A549 (cell line): ENCODE measurements around the gene ATN1. TPM values are rescaled to one million over a fixed set of nuclear protein-coding genes. Genes with fewer than 3 reads are reported as not detected.

Source experiments
- ATAC-seq, 2 experiments: fragments of 200-7000 bp in 1 of 2; fragments of >200 bp in 1 of 2; cut with Nextera tagmentation in 1 of 2; cut with Tn5 transposase in 1 of 2; 3 replicates each; pipeline versions ENCODE4 v1.8.0 to v1.9.1; 2018 to 2020; ENCODE audit warnings: mild to moderate bottlenecking in 1 of 2, moderate library complexity in 1 of 2
- CTCF ChIA-PET: fragments of 300-600 bp; sonication (Branson Sonifier 250); formaldehyde crosslinking; extraction: SDS; loops from one replicate; lab custom pipeline; 2021; ENCODE audit warnings: antibody characterized with exemption, inconsistent platforms; lab: Yijun Ruan, JAX
- POLR2A ChIA-PET: fragments of 350-600 bp; formaldehyde crosslinking; extraction: SDS; loops from one replicate; lab custom pipeline; 2021; ENCODE audit warnings: antibody characterized with exemption, inconsistent platforms; lab: Yijun Ruan, JAX
- DNase-seq, 2 experiments: peaks; one replicate each; pipeline versions ENCODE4 v3.0.0 to v3.0.0-alpha.2; 2011 to 2016; ENCODE audit warnings: low read depth in 1 of 2, low spot score in 1 of 2
- FAIRE-seq: peaks from 2 replicates; lab custom pipeline; 2011; peaks lifted over from hg19 to GRCh38; lab: Jason Lieb, UNC
- H3K27ac ChIP-seq, 2 experiments: fragments of >200 bp; sonication (Bioruptor Twin); formaldehyde crosslinking; 3 replicates each; pipeline ENCODE4 v1.5.1; 2016 to 2017
- H3K4me1 ChIP-seq: fragments of >200 bp; sonication (Bioruptor Twin); formaldehyde crosslinking; 3 replicates; pipeline ENCODE4 v1.6.1; 2016
- H3K4me2 ChIP-seq: fragments of >200 bp; sonication (Bioruptor Twin); formaldehyde crosslinking; 3 replicates; pipeline ENCODE4 v1.6.1; 2016
- H3K4me3 ChIP-seq: fragments of >200 bp; sonication (Bioruptor Twin); formaldehyde crosslinking; 3 replicates; pipeline ENCODE4 v1.5.1; 2016
- H3K9me3 ChIP-seq: fragments of >200 bp; sonication (Bioruptor Twin); formaldehyde crosslinking; 3 replicates; pipeline ENCODE4 v1.6.1; 2016
- ATOH8 ChIP-seq: fragments of 250-450 bp; sonication (Bioruptor Pico); IDR thresholded peaks from 2 replicates; pipeline ENCODE4 v1.5.0; 2020; ENCODE audit warnings: low read depth, mild to moderate bottlenecking, moderate library complexity
- BCL3 ChIP-seq: fragments of >200 bp; sonication (Bioruptor Twin); formaldehyde crosslinking; IDR thresholded peaks from 3 replicates; pipeline ENCODE4 v1.6.1; 2016
- CEBPB ChIP-seq, 2 experiments: fragments of >200 bp in 1 of 2; sonication (Bioruptor Twin) in 1 of 2; formaldehyde crosslinking in 1 of 2; IDR thresholded peaks; 2 replicates each; pipeline ENCODE4 v1.6.1; 2012 to 2016
- CHD2 ChIP-seq: fragments of 150-350 bp; IDR thresholded peaks from 2 replicates; pipeline ENCODE4 v1.6.1; 2014; ENCODE audit warnings: low read length; ENCODE audit not compliant: partially characterized antibody
- CHD4 ChIP-seq: fragments of 200-600 bp; sonication (generic); IDR thresholded peaks from 2 replicates; pipeline ENCODE4 v1.6.1; 2016; ENCODE audit warnings: antibody characterized with exemption, mild to moderate bottlenecking, borderline replicate concordance
- CTCF ChIP-seq: fragments of >200 bp; sonication (Bioruptor Twin); formaldehyde crosslinking; IDR thresholded peaks from 3 replicates; pipeline ENCODE4 v1.5.1; 2016
- ESRRA ChIP-seq: fragments of 150-350 bp; IDR thresholded peaks from 2 replicates; pipeline ENCODE4 v1.6.1; 2014; ENCODE audit warnings: mild to moderate bottlenecking, low read length, borderline replicate concordance
- FOSB ChIP-seq: fragments of 250-450 bp; sonication (Bioruptor Pico); IDR thresholded peaks from 2 replicates; pipeline ENCODE4 v1.5.0; 2020; ENCODE audit warnings: mild to moderate bottlenecking, moderate library complexity
- FOXS1 ChIP-seq: fragments of 250-450 bp; sonication (Bioruptor Pico); IDR thresholded peaks from 2 replicates; pipeline ENCODE4 v1.5.0; 2020; ENCODE audit warnings: mild to moderate bottlenecking, moderate library complexity
- HES2 ChIP-seq: fragments of >200 bp; sonication (Bioruptor Twin); formaldehyde crosslinking; IDR thresholded peaks from 2 replicates; pipeline ENCODE4 v1.6.1; 2016
- HMGXB4 ChIP-seq: fragments of 250-450 bp; sonication (Bioruptor Pico); IDR thresholded peaks from 2 replicates; pipeline ENCODE4 v1.5.0; 2021; ENCODE audit warnings: mild to moderate bottlenecking, moderate library complexity, borderline replicate concordance
- HOXA7 ChIP-seq: fragments of 250-450 bp; sonication (Bioruptor Pico); IDR thresholded peaks from 2 replicates; pipeline ENCODE4 v1.5.0; 2020; ENCODE audit warnings: mild to moderate bottlenecking, moderate library complexity
- JUNB ChIP-seq: fragments of >200 bp; sonication (Bioruptor Twin); formaldehyde crosslinking; IDR thresholded peaks from 2 replicates; pipeline ENCODE4 v1.6.1; 2016
- KDM1A ChIP-seq: fragments of 200-600 bp; sonication (generic); IDR thresholded peaks from 2 replicates; pipeline ENCODE4 v1.6.1; 2016; ENCODE audit warnings: low read depth, mild to moderate bottlenecking
- KDM5A ChIP-seq: fragments of 200-600 bp; sonication (generic); IDR thresholded peaks from 2 replicates; pipeline ENCODE4 v1.6.1; 2016; ENCODE audit warnings: antibody characterized with exemption, mild to moderate bottlenecking
- MAX ChIP-seq: IDR thresholded peaks from 2 replicates; pipeline ENCODE4 v1.6.1; 2012
- NPAS2 ChIP-seq: fragments of 250-450 bp; sonication (Bioruptor Pico); IDR thresholded peaks from 2 replicates; pipeline ENCODE4 v1.8.0; 2022; ENCODE audit warnings: mild to moderate bottlenecking, moderate library complexity, borderline replicate concordance
- NR3C1 ChIP-seq: fragments of >200 bp; sonication (Bioruptor Twin); formaldehyde crosslinking; IDR thresholded peaks from 3 replicates; pipeline ENCODE4 v1.6.1; 2017
- POLR2A ChIP-seq: IDR thresholded peaks from 2 replicates; pipeline ENCODE4 v1.6.1; 2012; ENCODE audit warnings: mild to moderate bottlenecking, low read length
- RARB ChIP-seq: fragments of 250-450 bp; sonication (Bioruptor Pico); IDR thresholded peaks from 2 replicates; pipeline ENCODE4 v1.8.0; 2021; ENCODE audit warnings: mild to moderate bottlenecking, moderate library complexity
- ZC3H11A ChIP-seq: fragments of 450-650 bp; IDR thresholded peaks from 2 replicates; pipeline ENCODE4 v1.6.1; 2014; ENCODE audit warnings: antibody characterized with exemption, mild to moderate bottlenecking
- ZFP36 ChIP-seq: fragments of 450-650 bp; IDR thresholded peaks from 2 replicates; pipeline ENCODE4 v1.6.1; 2014; ENCODE audit warnings: borderline replicate concordance; ENCODE audit not compliant: partially characterized antibody
- WGBS: methylation state at CpG from one replicate; pipeline ENCODE4 v1.1.6; 2017; ENCODE audit errors: missing lambda C conversion rate; 5-methylcytosine and 5-hydroxymethylcytosine counted together
- polyA plus RNA-seq, 4 experiments: library from polyadenylated mRNA; depleted of rRNA in 3 of 4; stranded (reverse); fragments of >200 nt; fragmentation: RNase III in 1 of 4; extraction: RNeasy Plus Mini Kit Qiagen cat#74134 plus additional on column Dnase treatment in 1 of 4; gene quantifications; 2 replicates in 3 of 4; 3 replicates in 1 of 4; pipeline ENCODE4 v1.2.3, GENCODE V29; 2011 to 2017

Gene ATN1
- polyA plus RNA-seq, 2 of the 4 experiments (the other 2 are of a cell fraction) = 11.3 to 51.6 TPM

- DNase-seq (no peak), ATAC-seq (no peak), FAIRE-seq (no peak)
- Histone ChIP-seq H3K4me3 (no peak overlapping the region), H3K4me2 (no peak overlapping the region), H3K9me3 (no peaks in the 10 kb centered on the region), H3K4me1 (no peaks in the 10 kb centered on the region), H3K27ac (no peak overlapping the region)
- ChIA-PET CTCF (interaction anchor here (0.6 to 3.3 kb wide), 4 partner anchors 10 to 190 kb away, joined by 4 to 18 read pairs (median 8); partner anchors contain the start of genes C12orf57 and RNU7-1), POLR2A (no interaction called here)
- 90% methylated on average over 21 of the region's 21 CpGs for WGBS
- TF ChIP-seq CEBPB (IDR thresholded peaks at IDR 0.05) (no peak), KDM1A (no peak), CHD2 (no peak), HMGXB4 (no peak)
These were observed 26.8 kb downstream of the ATN1 start for GRCh38 chr12:6954316-6955107.

GRCh38 chr12:6955108-6956020 is 27.6 kb downstream of the ATN1 start:
- CTCF ChIA-PET = interaction anchor here (1.4 to 3.3 kb wide), 5 partner anchors 9 to 189 kb away, joined by 3 to 18 read pairs (median 11); partner anchors contain the start of genes C12orf57 and RNU7-1
- Histone ChIP-seq H3K4me2 (no peak overlapping the region), H3K4me1 (no peaks in the 10 kb centered on the region), H3K27ac (no peak overlapping the region), H3K4me3 (no peak overlapping the region), H3K9me3 (no peaks in the 10 kb centered on the region)
- DNase-seq = no peak
- WGBS = 92% methylated on average over 22 of the region's 22 CpGs
- FAIRE-seq = no peak
- POLR2A ChIA-PET = interaction anchor here (1.3 kb wide), 1 partner anchor 9 kb away, joined by 4 read pairs; no protein-coding TSS in a partner anchor
- TF ChIP-seq HMGXB4 (no peak), FOXS1 (CRISPR knock-in tag) (no peak), NR3C1 (no peak), NPAS2 (CRISPR knock-in tag) (no peak), BCL3 (no peak), JUNB (no peak), ESRRA (no peak), CHD4 (no peak), ATOH8 (no peak), MAX (no peak), HES2 (no peak), ZC3H11A (no peak), POLR2A (no peak), CEBPB (IDR thresholded peaks at IDR 0.05) (no peak), CTCF (no peak), HOXA7 (CRISPR knock-in tag) (no peak), RARB (CRISPR knock-in tag) (no peak), ZFP36 (no peak), KDM5A (no peak), FOSB (no peak)
- ATAC-seq = no peak
